ENCODE measurements around the gene INS.
"Not testable (repeated sequence)": the region's sequence is repeated elsewhere in the genome, so short reads cannot be mapped to it uniquely, and the experiment has no call there.

The INS gene

DNA sequence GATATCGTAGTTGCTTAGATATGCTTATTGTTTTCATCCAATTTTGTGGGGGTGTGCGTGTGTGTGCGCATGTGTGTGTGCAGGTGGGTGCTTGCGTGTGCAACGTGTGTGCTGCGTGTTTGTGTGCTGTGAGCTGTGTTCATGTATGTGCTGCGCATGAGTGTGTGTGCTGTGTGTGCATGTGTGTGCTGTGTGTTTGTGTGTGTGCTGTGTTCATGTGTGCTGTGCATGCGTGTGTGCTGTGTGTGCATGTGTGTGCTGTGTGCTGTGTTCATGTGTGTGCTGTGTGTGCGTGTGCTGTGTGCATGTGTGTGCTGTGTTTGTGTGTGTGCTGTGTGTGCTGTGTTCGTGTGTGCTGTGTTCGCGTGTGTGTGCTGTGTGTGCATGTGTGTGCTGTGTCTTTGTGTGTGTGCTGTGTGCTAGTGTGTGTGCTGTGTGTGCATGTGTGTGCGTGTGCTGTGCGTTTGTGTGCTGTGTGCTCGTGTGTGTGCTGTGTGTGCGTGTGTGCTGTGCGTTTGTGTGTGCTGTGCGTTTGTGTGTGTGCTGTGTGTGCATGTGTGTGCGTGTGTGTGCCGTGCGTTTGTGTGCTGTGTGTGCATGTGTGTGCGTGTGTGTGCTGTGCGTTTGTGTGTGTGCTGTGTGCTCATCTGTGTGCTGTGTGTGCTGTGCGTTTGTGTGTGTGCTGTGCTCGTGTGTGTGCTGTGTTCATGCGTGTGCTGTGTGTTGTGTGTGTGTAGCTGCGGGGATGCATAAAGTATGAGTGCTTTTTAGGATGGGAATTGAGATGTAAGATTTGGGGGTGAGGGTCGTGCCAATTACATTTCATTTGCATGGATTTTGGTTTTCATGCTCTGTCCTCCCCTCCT lies 29.4 kb downstream of the INS start:
- DNase-seq (ENCODE audit: low spot score) = no peak

DNA sequence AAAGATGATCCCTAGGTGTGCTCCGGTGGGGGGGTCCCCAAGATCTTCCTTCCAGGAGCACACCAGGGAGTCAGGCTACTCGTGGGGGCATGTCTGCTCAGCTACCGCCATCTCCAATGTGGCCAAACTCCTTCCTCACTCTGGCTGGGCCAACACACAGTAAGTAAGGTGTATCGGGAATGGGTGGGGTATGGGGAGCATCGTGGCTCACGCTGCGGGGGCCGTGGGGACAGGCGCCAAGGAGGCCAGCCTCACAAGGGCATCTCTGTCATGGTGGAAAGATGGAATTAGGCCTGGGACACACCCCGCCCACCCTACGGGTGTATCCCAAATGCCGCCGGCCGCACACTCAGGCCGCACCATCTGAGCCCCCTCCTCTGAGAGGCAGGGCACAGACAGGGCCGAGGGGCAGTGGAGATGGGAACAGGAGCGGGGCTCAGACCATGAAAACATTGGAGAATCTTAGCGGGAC lies 30.1 kb downstream of the INS start:
- no peak for DNase-seq (ENCODE audit: low spot score)

DNA sequence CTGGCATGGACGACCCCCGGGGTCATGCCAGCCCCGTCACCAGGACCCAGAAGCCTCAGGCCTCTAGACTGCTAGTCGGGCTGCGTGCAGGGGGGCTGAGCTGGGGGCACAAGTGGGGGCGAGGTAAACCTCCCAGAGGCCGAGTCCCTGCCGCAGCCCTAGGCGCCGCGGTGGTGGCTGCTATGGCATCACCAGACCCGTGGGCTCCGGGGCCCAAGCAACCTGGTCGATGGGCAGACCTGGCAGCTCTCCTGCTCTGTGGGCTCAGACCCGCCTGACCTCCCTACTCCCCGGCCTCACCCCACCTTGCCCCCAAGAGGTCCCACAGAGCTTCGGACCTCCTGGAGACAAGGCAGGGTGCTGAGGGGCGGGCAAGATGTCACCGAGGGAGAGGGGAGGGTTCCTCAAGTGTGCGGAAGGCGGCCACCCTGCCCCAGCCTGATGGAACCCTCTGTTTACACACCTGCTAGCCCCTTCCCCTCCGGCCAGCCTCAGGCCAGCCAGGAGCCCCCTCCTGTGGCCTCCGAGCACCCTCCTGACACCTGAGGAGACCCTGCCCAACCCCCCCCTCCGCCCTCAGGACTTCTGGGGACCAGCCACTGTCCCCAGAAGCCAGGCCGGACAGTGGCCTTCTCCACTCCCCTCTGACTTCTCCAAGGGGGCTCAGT lies 31.2 kb downstream of the INS start:
- no peak for DNase-seq (ENCODE audit: low spot score)

DNA sequence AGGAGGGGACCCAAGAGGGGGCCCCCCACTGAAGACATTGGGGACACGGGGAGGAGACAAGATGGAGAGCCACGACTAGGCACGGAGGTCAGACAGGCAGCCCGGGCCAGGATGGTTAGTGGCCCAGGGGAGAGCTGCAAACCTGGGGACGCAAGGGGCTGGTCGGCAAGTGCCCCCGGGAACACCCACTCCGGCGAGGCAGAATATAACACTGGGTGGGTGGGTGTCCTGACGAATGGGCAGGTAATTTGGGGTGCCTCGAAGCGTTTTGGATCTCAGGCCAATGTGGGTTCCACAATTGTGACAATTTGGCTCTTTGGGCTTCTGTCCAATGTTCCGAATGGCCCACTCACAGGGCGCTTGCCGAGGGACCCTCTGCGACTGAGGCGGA lies 31.7 kb downstream of the INS start:
- no peak for DNase-seq (ENCODE audit: low spot score)

DNA sequence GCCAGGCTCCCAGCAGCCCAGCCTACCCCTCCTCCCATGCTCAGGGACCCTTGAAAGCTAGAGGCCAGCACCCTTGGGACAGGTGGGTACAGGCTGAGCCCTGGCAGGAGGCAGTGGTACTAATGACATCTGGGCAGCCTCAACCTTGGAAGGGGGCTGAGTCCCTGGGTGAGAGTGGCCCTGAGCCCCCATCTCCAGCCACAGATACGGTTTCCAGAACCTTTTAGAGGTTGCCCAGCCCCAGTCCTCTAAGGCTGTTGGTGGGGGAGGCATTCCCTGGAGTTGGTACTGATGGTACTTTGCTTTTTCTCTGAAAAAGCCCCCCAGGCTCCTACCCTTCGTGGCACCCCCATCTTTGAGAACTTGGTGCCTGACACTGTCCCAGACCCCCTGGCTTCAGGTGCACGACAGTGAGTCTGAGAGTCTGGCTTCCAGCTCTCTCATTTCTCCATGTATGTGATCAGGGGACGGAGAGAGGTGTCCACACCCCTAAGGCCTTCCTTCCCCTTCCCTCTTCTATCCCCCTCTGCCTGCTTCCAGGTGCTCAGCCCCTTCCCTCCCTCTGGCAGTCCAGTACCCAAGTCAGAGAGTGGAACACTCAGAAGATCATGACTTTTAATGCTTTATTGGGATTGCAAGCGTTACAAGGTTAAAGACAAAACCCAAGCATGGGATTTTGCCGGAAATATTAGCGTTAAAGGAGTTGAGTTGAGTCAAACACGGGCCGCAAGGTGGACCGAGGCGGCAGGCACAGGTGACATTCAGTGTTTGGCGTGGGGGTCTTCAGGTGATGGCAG lies 32.3 kb downstream of the INS start:
- no peak for DNase-seq (ENCODE audit: low spot score)

DNA sequence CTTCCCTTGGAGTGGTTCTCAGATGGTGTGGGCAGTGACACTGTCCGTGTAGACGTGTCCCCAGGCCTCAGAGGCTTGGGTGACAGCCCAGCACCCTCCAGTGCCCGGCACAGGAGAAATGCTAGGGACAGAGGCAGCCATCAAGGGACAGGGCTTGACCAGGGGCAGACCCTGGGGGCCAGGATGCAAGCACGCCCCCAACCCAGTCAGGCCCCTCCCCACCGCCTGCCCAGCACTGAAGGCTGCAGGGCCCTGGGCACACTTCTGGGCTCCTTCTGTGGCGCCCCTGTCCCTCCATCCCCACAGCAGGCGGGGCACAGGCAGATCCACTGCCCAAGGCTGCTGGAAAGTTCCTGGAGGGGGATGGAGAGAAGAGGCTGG lies 32.9 kb downstream of the INS start:
- DNase-seq (ENCODE audit: low spot score) = no peak

DNA sequence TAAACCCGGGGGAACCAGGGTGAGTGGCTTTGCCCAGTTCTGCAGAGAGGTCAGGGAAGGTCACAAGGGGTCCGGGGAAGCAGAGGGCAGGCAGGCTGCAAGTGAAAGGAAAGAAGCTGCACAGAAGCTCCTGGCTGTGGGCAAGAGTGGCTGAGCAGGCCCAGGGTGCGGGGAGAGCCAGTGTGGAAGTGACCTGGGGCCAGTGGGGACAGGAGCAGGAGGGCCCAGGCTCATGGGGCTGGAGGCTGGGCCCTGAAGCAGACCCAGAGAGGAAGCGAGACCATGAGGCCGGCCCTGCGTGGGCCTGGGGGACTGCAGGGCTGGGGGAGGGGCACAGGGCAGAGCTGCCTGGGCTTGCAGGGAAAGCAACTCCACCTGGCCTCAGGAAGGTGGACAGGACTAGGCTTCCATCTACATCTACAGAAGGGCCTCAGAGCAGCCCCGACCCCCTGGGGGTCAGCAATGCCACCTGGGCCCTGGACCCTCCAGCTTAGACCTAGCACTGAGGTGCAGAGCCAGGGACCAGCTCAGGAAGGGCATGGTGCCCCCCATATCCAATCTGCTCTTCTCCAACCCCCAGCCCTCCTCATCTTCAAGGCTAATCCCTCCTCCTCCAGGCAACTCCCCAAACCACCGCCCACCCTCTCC lies 33.4 kb downstream of the INS start:
- DNase-seq (ENCODE audit: low spot score) = no peak

DNA sequence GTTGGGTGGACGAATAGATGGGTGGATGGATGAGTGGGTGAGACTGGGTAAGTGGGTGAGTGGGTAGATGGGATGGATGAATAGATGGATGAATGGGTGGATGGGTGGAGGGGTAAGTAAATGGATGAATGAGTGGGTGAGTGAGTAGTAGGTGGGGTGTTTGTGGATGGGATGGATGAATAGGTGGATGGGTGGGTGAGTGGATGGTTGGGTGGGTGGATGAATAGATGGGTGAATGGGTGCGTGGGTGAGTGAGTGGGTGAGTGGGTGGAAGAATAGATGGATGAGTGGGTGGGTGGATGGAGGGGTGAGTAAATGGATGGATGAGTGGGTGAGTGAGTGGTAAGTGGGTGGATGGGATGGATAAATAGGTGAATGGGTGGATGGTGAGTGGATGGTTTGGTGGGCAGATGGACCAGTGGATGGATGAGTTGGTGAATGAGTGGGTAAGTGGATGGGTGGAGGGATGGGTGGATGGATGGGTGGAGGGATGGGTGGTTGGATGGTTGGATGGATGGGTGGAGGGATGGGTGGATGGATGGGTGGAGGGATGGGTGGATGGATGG lies 34.4 kb downstream of the INS start:
- DNase-seq (ENCODE audit: low spot score) = no peak

DNA sequence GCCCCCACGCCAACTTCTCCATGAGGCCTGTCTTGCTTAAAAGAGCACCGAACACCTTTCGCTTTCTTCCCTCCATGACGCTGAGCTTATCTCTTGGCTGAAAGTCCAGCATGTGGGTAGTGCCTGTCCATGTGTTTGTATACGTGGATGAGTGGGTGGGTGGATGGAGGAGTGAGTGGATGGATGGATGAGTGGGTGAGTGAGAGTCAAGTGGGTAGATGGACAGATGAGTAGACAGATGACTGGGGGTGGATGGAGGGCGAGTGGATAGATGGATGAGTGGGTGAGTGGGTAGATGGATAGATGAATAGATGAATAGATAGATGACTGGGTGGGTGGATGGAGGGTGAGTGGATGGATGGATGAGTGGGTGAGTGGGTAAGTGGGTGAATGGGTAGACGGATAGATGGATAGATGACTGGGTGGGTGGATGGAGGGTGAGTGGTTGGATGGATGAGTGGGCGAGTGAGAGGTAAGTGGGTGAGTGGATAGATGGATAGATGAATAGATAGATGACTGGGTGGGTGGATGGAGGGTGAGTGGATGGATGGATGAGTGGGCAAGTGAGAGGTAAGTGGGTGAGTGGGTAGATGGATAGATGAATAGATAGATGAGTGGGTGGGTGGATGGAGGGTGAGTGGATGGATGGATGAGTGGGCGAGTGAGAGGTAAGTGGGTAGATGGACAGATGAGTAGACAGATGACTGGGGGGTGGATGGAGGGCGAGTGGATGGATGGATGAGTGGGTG lies 36.1 kb downstream of the INS start:
- not testable (repeated sequence) for DNase-seq (ENCODE audit: low spot score)

DNA sequence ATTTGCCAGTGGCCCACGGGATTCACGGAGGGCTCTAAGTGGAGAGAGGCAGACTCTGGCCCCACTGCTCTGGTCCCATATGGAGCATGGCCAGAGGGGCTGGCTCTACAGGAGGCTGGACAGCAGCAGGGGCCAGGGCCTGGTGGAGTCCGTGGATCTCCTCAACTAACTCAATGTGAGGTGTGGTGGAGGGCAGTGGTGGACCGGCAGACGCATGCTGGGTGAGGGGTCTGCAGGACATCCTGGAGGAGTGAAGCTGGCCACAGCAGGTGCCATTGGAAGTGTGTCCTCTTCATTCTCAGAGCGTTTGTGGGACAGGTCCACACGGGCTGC lies 37.4 kb downstream of the INS start:
- DNase-seq (ENCODE audit: low spot score) = no peak

DNA sequence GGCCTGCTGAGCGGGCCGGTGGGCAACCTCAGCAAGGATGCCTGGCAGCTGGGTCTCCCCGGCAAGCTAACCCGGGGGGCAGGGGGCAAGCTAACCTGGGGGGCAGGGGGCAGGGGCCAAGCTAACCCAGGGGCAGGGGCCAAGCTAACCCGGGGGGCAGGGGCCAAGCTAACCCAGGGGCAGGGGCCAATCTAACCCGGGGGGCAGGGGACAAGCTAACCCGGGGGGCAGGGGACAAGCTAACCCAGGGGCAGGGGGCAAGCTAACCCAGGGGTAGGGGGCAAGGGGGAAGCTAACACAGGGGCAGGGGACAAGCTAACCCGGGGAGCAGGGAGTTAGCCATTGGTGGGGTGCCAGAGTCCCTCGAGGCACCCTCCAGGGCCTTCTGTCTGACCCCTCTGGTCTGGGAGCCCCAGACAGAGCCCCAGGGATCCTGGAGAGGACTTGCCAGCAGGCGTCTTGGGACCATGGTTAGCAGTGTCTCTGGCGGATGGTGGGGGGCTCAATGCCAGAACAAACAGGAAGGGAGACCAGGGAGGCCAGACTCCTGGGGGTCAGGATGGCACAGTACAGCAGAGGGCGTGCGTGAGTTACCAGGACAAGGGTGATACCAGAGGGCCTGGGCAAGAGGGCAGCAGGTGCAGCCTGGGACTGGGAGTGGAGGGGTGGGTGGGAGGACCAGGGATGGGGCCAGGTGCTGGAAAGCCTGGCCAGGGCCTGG lies 37.9 kb downstream of the INS start:
- no peak for DNase-seq (ENCODE audit: low spot score)

DNA sequence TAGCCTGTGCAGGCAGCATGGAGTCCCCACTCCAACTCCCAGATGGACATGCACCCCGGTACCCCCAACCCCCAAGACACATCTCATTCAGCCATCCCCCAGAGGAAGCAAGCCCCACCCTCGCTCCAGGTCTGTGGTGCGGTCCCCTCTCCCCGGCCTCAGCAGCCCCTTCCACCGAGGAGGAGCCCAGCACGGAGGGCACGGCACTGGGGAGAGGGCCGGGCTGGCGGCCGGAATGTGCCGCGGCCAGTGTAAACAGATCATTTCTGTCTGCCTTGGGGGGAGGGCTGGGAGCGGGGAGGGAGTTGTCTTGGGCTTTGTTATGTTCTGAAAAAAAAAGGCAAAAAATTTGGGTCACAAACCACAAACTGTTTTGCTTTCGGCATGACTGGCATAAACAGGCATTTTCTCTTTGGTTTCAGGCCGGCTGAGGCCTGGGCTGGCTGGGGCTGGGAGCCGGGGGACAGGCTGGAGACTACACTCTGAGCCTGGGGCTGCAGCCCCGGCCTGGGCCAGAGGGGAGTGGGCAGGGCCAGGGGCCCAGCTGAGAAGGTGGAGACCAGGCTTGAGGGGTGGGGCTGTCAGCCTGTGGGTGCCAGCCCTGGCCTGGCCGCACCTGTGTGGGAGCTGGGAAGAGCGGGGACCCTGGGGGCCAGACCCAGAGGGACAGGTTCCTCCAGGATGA lies 38.6 kb downstream of the INS start:
- no peak for DNase-seq (ENCODE audit: low spot score)

DNA sequence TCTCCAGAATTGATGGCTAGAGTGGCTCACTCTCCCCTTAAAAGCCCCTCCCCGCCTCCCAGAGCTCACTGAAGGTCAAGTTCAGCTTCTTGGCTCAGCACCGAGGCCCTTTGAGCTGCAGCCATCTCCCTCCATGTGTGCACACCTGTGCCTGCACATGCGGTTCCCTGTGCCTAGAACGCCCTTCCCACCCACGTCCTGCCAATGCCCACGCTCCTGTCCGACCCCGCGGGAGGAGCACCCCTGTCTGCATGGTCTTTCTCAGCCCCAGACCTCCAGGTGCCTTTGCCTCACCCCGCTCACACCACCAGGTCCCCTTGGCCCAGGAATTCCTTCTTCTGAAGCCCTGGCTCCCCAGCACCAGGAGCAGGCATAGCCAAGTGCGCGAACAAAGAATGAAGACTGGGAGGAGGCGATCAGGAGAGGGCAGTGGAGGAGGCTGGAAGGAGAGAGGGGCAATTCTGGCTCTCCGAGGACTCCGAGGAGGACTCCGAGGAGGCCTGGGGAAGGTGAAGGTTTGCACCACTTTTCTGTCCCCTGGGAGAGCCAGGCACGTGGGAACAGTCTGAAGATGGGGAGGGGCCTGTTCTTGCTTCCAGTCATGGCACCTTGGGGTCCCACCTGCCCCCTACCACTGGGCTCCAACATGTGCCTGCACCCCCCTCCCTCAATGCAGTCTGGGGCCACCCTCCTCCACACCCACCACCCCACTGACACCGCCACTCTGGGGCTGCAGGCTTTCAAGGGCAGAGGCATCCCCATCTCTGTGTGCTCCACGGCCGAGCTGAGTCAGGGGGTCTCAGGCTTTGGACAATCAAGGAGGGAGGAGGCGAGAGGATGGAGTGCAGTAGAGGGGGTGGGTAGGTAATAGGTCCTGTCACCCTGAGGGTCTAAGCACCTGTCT lies 39.5 kb downstream of the INS start:
- no peak for DNase-seq (ENCODE audit: low spot score)

DNA sequence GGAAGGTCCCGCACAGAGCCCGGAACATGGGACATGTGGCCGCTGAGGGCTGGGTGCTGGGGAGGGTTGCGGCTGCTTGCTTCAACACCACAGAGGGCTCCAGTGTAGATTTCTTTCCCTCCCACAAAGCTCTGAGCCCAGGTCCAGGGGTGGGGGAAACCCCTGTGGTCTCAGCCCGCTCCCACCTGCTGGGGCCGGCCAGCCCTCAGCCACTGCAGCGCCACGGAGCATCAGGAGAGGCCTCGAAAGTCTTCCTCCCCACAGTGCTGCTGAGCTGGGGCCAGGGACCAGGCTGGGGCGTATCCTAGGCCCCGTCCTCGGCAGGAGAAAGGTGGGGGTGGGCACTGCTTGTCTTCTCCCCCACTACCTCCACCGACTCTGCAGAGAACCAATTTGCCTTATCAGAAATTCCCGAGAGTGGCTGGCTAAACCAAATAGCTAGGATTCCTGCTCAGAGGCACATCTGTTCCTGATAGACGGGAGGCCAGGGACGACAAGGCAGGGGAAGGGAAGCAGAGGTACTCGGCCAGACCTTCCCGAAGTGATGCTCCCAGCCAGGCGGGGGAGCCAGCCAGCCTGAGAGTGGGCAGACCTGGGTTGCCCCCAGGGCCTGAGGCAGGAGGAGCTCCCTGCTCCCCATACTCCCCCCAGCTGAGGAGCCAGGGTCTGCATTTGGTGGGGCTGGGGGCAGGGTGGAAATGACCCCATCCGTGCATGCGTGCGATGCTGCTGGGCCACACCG lies 40.5 kb downstream of the INS start:
- no peak for DNase-seq (ENCODE audit: low spot score)

DNA sequence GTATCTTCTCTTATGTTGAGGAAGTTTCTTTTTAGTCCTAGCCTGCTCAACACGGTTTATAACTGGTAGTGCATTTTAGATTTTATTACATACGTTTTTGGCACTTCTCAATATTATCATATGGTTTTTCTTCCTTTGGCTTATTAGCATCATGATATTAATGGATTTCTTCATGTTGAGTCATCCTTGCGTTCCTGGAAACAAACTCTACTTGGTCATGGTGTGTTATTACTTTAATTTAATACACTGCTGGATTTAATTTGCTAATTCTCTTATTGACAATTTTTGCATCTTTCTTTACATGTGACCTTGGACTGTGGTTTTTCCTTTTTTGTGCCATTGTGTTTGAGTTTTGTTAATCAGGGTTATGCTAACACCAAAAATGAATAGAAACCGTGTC lies 42.3 kb downstream of the INS start:
- no peak for DNase-seq (ENCODE audit: low spot score)

DNA sequence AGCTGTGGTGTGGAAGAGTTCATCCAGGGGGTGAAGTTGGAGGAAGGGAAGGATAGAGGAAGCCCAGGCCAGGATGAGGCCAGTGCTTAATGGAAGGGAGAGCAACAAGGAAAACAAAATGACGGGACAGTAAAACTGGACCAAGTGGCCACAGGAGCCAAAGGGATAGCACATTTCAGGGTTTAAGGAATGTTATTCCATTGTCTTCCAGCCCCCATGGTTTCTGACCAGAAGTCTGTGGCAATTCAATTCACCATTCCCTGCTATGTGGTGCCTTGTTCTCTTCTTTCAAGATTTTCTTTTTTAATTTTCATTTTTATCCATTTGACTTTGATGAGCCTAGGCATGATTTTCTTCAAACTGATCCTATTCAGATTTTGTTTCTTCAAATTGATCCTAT lies 44.3 kb downstream of the INS start:
- no peak for DNase-seq (ENCODE audit: low spot score)

DNA sequence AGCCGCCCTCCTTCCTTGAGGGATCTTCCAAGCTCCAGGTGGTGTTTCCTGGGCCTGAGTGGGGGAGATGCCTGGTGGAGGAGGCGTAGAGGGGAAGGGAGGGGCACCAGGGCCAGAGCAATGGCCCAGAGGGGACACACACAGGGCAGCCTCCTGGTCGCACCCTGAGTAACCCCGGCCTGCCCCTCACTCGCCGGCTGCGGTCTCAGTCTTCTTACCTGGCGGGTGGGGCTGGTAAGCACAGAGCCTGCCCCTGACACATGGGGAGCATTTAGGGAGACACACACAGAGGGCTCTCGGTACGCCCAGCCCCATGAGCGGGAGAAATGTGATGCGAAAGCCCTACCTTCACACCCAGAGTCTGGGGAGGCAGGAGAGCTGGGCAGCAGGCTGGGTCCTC lies 45.7 kb downstream of the INS start:
- DNase-seq (ENCODE audit: low spot score) = no peak
